ENCODE data around the gene L3HYPDH.

DNA sequence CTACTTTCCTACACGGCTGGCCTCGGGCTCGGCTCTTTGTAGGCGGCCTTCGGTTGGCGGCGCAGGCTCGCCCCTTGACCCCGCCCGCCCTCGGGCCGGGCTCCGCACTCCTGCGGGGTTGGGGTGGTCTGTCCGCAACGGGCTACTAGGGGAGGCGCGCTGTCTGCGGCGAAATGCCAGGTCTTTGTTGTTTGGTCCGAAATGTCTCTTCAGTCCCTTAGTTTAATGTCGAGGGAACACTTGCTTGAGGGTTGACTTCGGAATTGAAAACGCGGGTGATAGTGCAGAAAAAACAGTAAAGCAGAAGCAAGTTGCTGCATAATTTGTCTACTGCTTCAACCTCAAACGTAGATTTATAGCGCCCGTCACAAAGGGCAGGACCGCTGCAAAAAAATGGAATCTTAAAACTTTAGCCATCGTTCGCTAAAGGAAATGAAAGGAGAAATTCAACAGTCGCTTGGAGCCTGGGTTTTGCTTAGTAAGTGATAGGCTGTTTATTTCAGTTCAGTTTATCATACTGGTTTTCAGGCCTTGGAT is 499 bp upstream of the L3HYPDH start:
- TF ChIP-seq TOE1 (CRISPR knock-in tag; IDR thresholded peaks at IDR 0.05) (no peak), BRCA1 (CRISPR knock-in tag; IDR thresholded peaks at IDR 0.05) (no peak), XRCC5 (optimal IDR thresholded peaks at IDR 0.05; ENCODE audit: low read length) (no peak), ESRRA (CRISPR knock-in tag; IDR thresholded peaks at IDR 0.05; ENCODE audit: low read depth) (no peak), ZNF101 (CRISPR knock-in tag; IDR thresholded peaks at IDR 0.05; ENCODE audit: borderline replicate concordance, low read depth) (no peak)
- TF ChIP-seq, protein P1, sequence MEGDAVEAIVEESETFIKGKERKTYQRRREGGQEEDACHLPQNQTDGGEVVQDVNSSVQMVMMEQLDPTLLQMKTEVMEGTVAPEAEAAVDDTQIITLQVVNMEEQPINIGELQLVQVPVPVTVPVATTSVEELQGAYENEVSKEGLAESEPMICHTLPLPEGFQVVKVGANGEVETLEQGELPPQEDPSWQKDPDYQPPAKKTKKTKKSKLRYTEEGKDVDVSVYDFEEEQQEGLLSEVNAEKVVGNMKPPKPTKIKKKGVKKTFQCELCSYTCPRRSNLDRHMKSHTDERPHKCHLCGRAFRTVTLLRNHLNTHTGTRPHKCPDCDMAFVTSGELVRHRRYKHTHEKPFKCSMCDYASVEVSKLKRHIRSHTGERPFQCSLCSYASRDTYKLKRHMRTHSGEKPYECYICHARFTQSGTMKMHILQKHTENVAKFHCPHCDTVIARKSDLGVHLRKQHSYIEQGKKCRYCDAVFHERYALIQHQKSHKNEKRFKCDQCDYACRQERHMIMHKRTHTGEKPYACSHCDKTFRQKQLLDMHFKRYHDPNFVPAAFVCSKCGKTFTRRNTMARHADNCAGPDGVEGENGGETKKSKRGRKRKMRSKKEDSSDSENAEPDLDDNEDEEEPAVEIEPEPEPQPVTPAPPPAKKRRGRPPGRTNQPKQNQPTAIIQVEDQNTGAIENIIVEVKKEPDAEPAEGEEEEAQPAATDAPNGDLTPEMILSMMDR (CRISPR knock-in tag; IDR thresholded peaks at IDR 0.05): no peak
- TF ChIP-seq, protein P2, sequence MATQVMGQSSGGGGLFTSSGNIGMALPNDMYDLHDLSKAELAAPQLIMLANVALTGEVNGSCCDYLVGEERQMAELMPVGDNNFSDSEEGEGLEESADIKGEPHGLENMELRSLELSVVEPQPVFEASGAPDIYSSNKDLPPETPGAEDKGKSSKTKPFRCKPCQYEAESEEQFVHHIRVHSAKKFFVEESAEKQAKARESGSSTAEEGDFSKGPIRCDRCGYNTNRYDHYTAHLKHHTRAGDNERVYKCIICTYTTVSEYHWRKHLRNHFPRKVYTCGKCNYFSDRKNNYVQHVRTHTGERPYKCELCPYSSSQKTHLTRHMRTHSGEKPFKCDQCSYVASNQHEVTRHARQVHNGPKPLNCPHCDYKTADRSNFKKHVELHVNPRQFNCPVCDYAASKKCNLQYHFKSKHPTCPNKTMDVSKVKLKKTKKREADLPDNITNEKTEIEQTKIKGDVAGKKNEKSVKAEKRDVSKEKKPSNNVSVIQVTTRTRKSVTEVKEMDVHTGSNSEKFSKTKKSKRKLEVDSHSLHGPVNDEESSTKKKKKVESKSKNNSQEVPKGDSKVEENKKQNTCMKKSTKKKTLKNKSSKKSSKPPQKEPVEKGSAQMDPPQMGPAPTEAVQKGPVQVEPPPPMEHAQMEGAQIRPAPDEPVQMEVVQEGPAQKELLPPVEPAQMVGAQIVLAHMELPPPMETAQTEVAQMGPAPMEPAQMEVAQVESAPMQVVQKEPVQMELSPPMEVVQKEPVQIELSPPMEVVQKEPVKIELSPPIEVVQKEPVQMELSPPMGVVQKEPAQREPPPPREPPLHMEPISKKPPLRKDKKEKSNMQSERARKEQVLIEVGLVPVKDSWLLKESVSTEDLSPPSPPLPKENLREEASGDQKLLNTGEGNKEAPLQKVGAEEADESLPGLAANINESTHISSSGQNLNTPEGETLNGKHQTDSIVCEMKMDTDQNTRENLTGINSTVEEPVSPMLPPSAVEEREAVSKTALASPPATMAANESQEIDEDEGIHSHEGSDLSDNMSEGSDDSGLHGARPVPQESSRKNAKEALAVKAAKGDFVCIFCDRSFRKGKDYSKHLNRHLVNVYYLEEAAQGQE (IDR thresholded peaks at IDR 0.05; ENCODE audit: borderline replicate concordance in 1 of 2, low read depth in 1 of 2, low read length in 2 of 2): no peak
